Spleen (tissue), 11 donors: Measurements from ENCODE around the gene ATF3. TPM values are rescaled to one million over a fixed set of nuclear protein-coding genes. Genes with fewer than 3 reads are reported as not detected.

ENCODE experiments used
- DNase-seq: peaks from one replicate; pipeline ENCODE4 v3.0.0-alpha.2; 2020
- H3K27ac ChIP-seq, 8 donors: fragments of 200-600 bp; sonication (generic) in 7 of 8; 1 replicate in 4 of 8; 2 replicates in 4 of 8; pipeline versions ENCODE4 v1.5.0 to v1.8.0; 2016 to 2021; ENCODE audit warnings: inconsistent platforms in 4 of 8, mild to moderate bottlenecking in 4 of 8, moderate library complexity in 1 of 8
- H3K27me3 ChIP-seq, 7 donors: fragments of 200-600 bp; sonication (generic) in 6 of 7; replicated peaks in 1 of 7; 1 replicate in 4 of 7; 2 replicates in 3 of 7; pipeline versions ENCODE4 v1.5.0 to v1.8.0; 2016 to 2021; ENCODE audit warnings: inconsistent platforms in 3 of 7, mild to moderate bottlenecking in 1 of 7
- H3K36me3 ChIP-seq, 6 donors: fragments of 200-600 bp; sonication (generic) in 5 of 6; 1 replicate in 4 of 6; 2 replicates in 2 of 6; pipeline versions ENCODE4 v1.5.0 to v1.8.0; 2016 to 2021; ENCODE audit warnings: inconsistent platforms in 2 of 6
- H3K4me1 ChIP-seq, 6 donors: fragments of 200-600 bp; sonication (generic) in 5 of 6; 1 replicate in 3 of 6; 2 replicates in 3 of 6; pipeline versions ENCODE4 v1.5.0 to v1.8.0; 2016 to 2021; ENCODE audit warnings: inconsistent platforms in 3 of 6
- H3K4me3 ChIP-seq, 8 donors: fragments of 200-600 bp; sonication (generic) in 7 of 8; 1 replicate in 4 of 8; 2 replicates in 4 of 8; pipeline versions ENCODE4 v1.5.0 to v1.8.0; 2016 to 2021; ENCODE audit warnings: inconsistent platforms in 4 of 8, mild to moderate bottlenecking in 4 of 8, moderate library complexity in 2 of 8
- H3K9me3 ChIP-seq, 8 donors: fragments of 200-600 bp; sonication (generic) in 7 of 8; 1 replicate in 4 of 8; 2 replicates in 4 of 8; pipeline versions ENCODE4 v1.5.0 to v1.8.0; 2016 to 2021; ENCODE audit warnings: inconsistent platforms in 4 of 8
- CTCF ChIP-seq, 11 experiments: fragments of 200-600 bp in 7 of 11; fragments of 450-650 bp in 4 of 11; sonication (generic) in 4 of 11; IDR thresholded peaks in 8 of 11; conservative IDR thresholded peaks in 3 of 11; 1 replicate in 7 of 11; 2 replicates in 4 of 11; pipeline versions ENCODE4 v1.4.0 to v1.8.0; 2016 to 2021; ENCODE audit warnings: antibody characterized with exemption in 11 of 11, inconsistent platforms in 4 of 11, mild to moderate bottlenecking in 1 of 11
- POLR2A ChIP-seq, 3 donors: fragments of 450-650 bp; IDR thresholded peaks; one replicate each; pipeline ENCODE4 v1.5.1; 2017; ENCODE audit warnings: antibody characterized with exemption in 3 of 3, mild to moderate bottlenecking in 1 of 3
- POLR2AphosphoS5 ChIP-seq, 3 donors: sonication (generic); formaldehyde crosslinking; IDR thresholded peaks; one replicate each; pipeline ENCODE4 v1.5.1; 2017; ENCODE audit warnings: antibody characterized with exemption in 3 of 3
- WGBS, 5 donors: extraction: QIAGEN DNeasy Blood & Tissue Kit in 3 of 5; methylation state at CpG; one replicate each; pipeline versions ENCODE4 v1.1.5 to v1.1.7; 2013 to 2018; 5-methylcytosine and 5-hydroxymethylcytosine counted together
- intact Hi-C: fragments of 100-400 bp; cut with DNase I; formaldehyde crosslinking; loops from one replicate; pipeline ENCODE4 v1.15.0; 2023; ENCODE audit warnings: low total_unique reads
- polyA plus RNA-seq, 3 donors: library from polyadenylated mRNA; stranded (reverse); fragments of 200-250 nt; gene quantifications; one replicate each; pipeline ENCODE4 v1.2.1, GENCODE V29; 2013
- total RNA-seq, 7 donors: library from RNA; depleted of rRNA in 3 of 7; stranded (reverse); fragments of >200 nt in 3 of 7; fragmentation: NEBNext Ultra II Directional in 4 of 7; extraction: Animal tissue kit (Norgen Biotek cat#: 25700) in 4 of 7; gene quantifications; one replicate each; pipeline versions ENCODE4 v1.1.0 to v1.2.1, GENCODE V29; 2016 to 2021
- donor health status: healthy with polysubstance abuse.
- donor health status: DM: no; HTN: no; CAD: no; lungs with moderate emphysema.
- donor health status: DM: no; HTN: no; CAD: no.
- donor health status: Bipolar disorder and iron deficiency.
- donor health status: healthy.
- donor health status: DM: no; HTN: no; CAD: no.
- donor health status: DM: yes; HTN: yes; CAD: no.

ATF3 gene
- total and polyA plus RNA-seq, 10 donors = 1.4 to 31.8 (median 7.4) TPM

- intact Hi-C loops = no loop called here
- Histone ChIP-seq H3K4me1 (peaks cover 0 to 15% (median 12%) of the 10 kb centered on the region in 6 donors), H3K36me3 (no peaks in the 10 kb centered on the region), H3K4me3 (no peak overlapping the region), H3K27me3 (peaks cover 0 to 20% (median 4%) of the 10 kb centered on the region in 7 donors), H3K9me3 (no peaks in the 10 kb centered on the region), H3K27ac (no peak overlapping the region)
- 94 to 95% (median 94%) methylated on average over 4 of the region's 4 CpGs for WGBS, 5 donors
- DNase-seq = no peak
- TF ChIP-seq CTCF (IDR thresholded peaks at IDR 0.05 in 8 of 11, conservative IDR thresholded peaks at IDR 0.05 in 3 of 11) (no peak), POLR2A (IDR thresholded peaks at IDR 0.05) (no peak), POLR2AphosphoS5 (IDR thresholded peaks at IDR 0.05) (no peak)
Observed at GRCh38 chr1:212597487-212597886, 11.1 kb upstream of the ATF3 start.

- H3K9me3 ChIP-seq = no peaks in the 10 kb centered on the region
- H3K27ac ChIP-seq = no peak overlapping the region
- TF ChIP-seq POLR2A (IDR thresholded peaks at IDR 0.05) (no peak), CTCF (IDR thresholded peaks at IDR 0.05 in 8 of 11, conservative IDR thresholded peaks at IDR 0.05 in 3 of 11) (no peak), POLR2AphosphoS5 (IDR thresholded peaks at IDR 0.05) (no peak)
- H3K27me3 ChIP-seq = peaks cover 0 to 46% (median 23%) of the 10 kb centered on the region in 7 donors
- no peak overlapping the region for H3K4me3 ChIP-seq
- 84 to 88% (median 85%) methylated on average over 11 of the region's 11 CpGs for WGBS, 5 donors
- no peak for DNase-seq
- no peaks in the 10 kb centered on the region for H3K36me3 ChIP-seq
- H3K4me1 ChIP-seq = peaks cover 0 to 14% (median 12%) of the 10 kb centered on the region in 6 donors
- intact Hi-C loops = loop anchor here (10.0 kb wide), 1 partner anchor 45 kb away; no protein-coding TSS in a partner anchor
Observed at GRCh38 chr1:212600071-212600915, 8.3 kb upstream of the ATF3 start.

- H3K27me3 ChIP-seq = peaks cover 5 to 52% (median 29%) of the 10 kb centered on the region in 7 donors
- DNase-seq = no peak
Observed at GRCh38 chr1:212600980-212601379, 7.6 kb upstream of the ATF3 start.

More at GRCh38 chr1:212600980-212601379, 7.6 kb upstream of the ATF3 start:
- Histone ChIP-seq H3K4me1 (peaks cover 0 to 14% (median 7%) of the 10 kb centered on the region in 6 donors), H3K36me3 (no peaks in the 10 kb centered on the region), H3K9me3 (no peaks in the 10 kb centered on the region), H3K4me3 (no peak overlapping the region), H3K27ac (no peak overlapping the region)
- intact Hi-C loops = loop anchor here (10.0 kb wide), 1 partner anchor 46 kb away; no protein-coding TSS in a partner anchor
- WGBS, 5 donors = 67 to 85% (median 74%) methylated on average over 2 of the region's 2 CpGs
- no peak for TF ChIP-seq POLR2A (IDR thresholded peaks at IDR 0.05)
- TF ChIP-seq CTCF (IDR thresholded peaks at IDR 0.05 in 8 of 11, conservative IDR thresholded peaks at IDR 0.05 in 3 of 11) = no peak
- TF ChIP-seq POLR2AphosphoS5 (IDR thresholded peaks at IDR 0.05) = no peak
